SK-N-MC (cell line): Measurements from ENCODE around the gene STK11IP.

ENCODE experiments used
- EZH2 ChIP-seq: fragments of 200-600 bp; sonication (generic); IDR thresholded peaks from one replicate; pipeline ENCODE4 v1.6.1; 2017; ENCODE audit warnings: antibody characterized with exemption
- POLR2AphosphoS5 ChIP-seq: IDR thresholded peaks from 2 replicates; pipeline ENCODE4 v1.6.1; 2012; ENCODE audit warnings: mild to moderate bottlenecking, low read depth, low read length, borderline replicate concordance

DNA sequence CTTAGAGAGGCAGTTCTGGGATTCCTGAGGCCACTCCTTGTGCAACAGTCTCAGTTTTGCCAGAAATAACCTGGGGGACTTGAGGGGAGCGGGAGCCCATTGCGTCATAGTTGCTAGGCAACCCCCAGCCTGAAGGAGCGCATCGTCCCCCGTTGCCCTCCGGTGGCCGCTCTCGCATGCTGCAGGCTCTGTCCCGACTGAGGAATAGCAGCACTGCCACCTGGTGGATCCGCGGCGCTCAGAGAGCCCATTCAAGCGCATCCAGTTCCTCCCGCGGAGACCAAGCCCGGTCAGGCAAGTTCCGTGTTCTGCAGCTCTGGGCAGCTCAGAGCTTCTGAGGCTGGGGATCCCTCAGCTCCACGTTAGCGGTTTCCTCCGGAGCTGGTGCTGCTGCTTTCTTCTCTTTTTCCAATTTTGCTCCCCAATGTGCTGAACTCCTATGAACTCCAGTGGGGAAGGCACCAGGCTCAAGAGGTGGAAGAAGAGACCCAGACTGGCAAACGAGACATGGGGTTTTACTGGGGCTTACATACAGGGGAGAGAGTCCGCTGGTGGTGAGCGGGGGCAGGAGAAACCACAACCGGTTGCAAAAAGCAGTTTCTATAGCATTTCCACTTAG lies 44.9 kb downstream of the STK11IP start:
- TF ChIP-seq EZH2 (no peak), POLR2AphosphoS5 (no peak)
